Fibroblast of gingiva (primary cell): ENCODE data around the gene SMC4.

Experiments used
- DNase-seq: peaks from one replicate; pipeline ENCODE4 v3.0.0-alpha.2; 2011; ENCODE audit warnings: low read depth

SMC4 gene

GRCh38 chr3:160395297-160395696, 4.2 kb upstream of the SMC4 start:
- DNase-seq = peak; percentile 40

- no peak for DNase-seq
These were observed 678 bp upstream of the SMC4 start for GRCh38 chr3:160398820-160399124.

DNA sequence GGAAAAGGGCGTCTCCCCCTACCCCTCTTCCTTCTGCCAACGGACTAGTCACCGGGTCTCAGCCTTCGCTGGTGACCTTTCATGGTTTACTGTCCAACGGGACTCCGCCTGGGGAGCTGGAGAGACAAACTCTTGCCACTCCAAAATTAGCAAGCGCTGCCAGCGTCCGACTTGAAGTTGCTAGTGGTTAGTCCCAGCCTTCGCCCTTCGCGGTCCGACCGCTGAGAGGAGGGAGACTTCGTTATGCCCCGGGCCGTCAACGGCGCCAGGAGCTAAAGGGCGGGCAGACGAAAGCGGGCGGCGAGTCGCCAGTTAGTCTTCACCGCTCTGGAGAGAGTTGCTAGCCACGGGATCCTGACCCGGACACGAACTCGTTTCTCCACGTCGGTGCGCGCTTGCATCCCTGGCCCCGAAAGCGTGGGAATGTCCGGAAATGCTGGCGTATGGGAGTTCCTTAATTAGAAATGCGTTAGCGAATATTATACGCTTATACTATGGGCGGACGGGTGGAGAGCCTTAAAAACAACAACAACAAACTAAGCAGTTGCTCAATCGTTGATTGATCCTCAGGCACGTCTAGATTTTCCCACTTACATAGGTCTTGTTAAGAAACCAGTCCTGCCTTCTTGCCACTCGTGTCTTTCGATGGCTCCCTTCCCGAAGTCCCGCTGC, 716 bp downstream of the SMC4 start:
- peak; percentile 54 for DNase-seq

GRCh38 chr3:160400702-160401150, 1.3 kb downstream of the SMC4 start:
- DNase-seq = no peak

DNA sequence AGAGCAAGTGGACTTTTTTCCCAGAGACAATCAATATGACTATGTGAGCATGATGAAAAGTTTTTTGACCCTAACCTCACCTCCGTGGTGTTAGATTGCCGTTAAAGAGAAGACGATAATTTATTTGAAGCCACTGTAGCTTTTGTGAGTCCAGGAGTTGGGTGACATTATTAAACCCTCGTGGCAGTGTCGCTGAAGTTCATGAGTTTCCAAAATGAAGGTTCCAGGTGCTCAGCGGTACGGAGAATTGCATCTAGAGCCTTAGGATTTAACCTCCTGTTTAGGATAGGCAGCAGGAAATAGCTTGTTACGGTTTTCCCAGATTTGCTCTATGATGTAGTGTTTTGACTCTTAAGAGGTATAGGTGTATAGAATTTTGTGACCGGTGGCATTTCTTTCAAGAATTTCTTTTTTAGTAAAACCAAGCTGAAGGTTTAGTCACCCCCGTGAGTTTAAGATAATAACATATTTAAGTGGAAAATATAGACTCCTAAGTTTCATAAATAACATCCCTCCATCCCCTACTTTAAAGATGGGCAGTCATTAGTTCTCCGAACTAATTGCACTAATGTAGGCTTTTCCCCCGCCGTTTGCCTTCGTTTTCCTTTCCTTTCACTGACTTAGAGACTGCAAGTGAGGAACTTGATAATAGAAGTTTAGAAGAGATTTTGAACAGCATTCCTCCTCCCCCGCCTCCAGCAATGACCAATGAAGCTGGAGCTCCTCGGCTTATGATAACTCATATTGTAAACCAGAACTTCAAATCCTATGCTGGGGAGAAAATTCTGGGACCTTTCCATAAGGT, 2.0 kb downstream of the SMC4 start:
- DNase-seq = peak; percentile 57

DNA sequence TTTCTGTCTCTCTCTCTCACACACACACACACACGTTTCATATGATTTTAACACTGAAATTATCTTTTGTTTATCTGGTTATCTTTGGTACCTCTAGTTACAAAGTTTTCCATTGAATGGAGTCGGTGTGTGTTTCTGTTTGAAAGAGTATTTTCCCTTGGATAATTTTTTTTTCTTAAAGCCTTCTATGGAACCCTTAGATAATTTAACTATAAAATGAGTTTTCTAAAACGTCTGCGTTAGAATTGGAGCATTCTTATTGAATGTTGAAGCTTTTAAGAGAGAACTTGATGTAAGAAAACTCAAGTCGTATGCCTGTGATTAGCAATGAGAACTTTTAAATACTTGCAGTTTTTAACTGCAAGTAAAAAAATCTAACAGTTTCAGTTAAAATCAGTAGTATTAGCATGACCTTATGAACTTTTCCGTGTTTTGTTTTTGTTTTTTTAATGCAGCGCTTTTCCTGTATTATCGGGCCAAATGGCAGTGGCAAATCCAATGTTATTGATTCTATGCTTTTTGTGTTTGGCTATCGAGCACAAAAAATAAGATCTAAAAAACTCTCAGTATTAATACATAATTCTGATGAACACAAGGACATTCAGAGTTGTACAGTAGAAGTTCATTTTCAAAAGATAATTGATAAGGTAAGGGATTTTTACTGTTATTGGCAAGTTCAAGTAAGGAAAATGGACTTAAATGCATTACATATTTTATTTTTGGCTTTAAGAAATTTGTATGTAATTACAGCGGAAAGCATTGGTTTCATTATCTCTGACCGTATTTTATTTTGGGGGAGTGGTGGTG, 3.0 kb downstream of the SMC4 start:
- DNase-seq = no peak

- DNase-seq = no peak
These were observed 3.6 kb downstream of the SMC4 start for GRCh38 chr3:160403028-160403545.

GRCh38 chr3:160403796-160404470, 4.5 kb downstream of the SMC4 start:
- no peak for DNase-seq

- no peak for DNase-seq
These were observed 10.6 kb downstream of the SMC4 start for GRCh38 chr3:160409812-160410610.

- no peak for DNase-seq
These were observed 13.0 kb downstream of the SMC4 start for GRCh38 chr3:160412477-160412876.

GRCh38 chr3:160413613-160414248, 14.3 kb downstream of the SMC4 start:
- DNase-seq = peak; percentile 74

- DNase-seq = no peak
These were observed 17.9 kb downstream of the SMC4 start for GRCh38 chr3:160417311-160417710.

- DNase-seq = no peak
These were observed 28.5 kb downstream of the SMC4 start for GRCh38 chr3:160427832-160428424.

DNA sequence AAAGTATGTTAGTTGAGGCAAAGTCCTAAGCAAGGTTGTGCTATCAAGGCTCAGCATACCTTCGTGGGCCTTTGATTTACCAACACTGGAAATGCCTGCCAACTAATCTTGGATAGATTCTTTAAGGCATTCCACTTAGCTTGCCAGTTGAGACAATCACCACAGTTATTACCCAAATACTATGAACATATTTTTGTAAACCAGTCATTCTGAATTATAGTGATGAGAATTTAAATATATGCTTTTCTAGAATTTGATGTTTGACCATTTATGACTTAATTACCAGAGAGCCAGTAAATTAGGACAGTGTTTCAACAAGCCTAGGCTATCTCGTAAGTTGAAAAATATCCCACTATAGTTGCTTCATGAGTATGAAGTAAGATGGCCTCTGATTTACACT, 34.6 kb downstream of the SMC4 start:
- peak; percentile 80 for DNase-seq

DNA sequence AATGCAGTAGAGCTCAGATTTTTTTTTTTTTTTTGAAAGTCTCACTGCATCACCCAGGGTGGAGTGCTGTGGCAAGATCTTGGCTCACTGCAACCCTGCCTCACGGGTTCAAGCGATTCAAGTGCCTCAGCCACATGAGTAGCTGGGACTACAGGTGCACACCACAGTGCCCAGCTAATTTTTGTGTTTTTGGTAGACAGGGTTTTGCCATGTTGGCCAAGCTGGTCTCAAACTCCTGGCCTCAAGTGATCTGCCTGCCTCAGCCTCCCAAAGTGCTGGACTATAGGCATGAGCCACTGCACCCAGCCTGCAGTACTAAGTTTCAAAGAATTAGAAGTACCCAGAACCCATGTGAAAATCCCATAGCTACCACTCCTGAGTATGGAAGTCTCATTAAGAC, 35.6 kb downstream of the SMC4 start:
- no peak for DNase-seq

GRCh38 chr3:160435747-160436146, 36.3 kb downstream of the SMC4 start:
- DNase-seq = no peak

GRCh38 chr3:160437083-160437455, 37.6 kb downstream of the SMC4 start:
- DNase-seq = no peak

DNA sequence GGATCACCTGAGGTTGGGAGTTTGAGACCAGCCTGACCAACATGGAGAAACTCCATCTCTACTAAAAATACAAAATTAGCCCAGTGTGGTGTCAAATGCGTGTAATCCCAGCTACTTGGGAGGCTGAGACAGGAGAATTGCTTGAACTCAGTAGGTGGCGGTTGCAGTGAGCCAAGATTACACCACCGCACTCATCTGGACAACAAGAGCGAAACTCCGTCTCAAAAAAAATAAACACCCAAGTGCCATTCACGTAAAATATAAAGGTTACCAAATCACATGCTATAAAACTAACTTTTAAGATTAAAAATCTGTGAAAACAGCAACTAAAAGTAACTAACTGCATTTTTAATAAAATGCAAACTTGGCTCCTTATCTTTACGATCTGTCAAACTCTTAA, 41.2 kb downstream of the SMC4 start:
- no peak for DNase-seq

DNA sequence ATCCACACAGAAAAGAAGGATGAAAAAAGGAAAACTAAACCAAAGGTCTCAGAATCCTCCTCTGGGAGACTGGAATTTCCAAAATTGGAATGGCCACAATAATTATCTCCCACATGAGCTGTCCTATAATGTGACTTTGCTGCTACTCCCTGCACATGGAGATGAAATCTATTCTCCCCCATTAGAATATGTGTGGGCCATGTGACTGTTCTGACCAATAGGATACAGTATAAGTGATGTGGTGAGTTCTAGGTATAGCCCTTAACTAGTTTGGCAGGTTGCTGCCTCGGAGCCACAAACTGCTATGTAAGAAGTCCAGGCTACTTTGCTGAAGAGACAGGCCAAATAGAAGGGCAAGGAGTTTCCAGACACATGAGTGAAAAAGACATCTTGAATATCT, 45.0 kb downstream of the SMC4 start:
- no peak for DNase-seq

DNA sequence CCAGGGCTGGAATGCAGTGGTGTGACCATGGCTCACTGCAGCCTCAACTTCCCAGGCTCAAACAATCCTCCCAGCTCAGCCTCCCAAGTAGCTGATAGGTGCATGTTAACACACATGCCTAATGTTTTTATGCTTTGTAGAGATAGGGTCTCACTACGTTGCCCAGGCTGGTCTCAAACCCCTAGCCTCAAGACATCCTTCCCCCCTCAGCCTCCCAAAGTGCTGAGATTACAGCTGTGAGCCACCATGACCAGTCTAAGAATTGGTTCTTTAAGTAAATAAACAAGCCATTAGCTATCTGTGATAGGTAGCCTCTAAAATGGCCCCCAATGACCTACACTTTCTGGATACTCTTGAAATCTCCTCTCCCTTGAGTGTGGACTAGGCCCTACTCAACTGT, 46.4 kb downstream of the SMC4 start:
- no peak for DNase-seq
